ENCODE results near the gene HIGD1A.
A peak's percentile ranks its signal among the peaks of the same experiment; 100 is the strongest.

HIGD1A gene

DNA sequence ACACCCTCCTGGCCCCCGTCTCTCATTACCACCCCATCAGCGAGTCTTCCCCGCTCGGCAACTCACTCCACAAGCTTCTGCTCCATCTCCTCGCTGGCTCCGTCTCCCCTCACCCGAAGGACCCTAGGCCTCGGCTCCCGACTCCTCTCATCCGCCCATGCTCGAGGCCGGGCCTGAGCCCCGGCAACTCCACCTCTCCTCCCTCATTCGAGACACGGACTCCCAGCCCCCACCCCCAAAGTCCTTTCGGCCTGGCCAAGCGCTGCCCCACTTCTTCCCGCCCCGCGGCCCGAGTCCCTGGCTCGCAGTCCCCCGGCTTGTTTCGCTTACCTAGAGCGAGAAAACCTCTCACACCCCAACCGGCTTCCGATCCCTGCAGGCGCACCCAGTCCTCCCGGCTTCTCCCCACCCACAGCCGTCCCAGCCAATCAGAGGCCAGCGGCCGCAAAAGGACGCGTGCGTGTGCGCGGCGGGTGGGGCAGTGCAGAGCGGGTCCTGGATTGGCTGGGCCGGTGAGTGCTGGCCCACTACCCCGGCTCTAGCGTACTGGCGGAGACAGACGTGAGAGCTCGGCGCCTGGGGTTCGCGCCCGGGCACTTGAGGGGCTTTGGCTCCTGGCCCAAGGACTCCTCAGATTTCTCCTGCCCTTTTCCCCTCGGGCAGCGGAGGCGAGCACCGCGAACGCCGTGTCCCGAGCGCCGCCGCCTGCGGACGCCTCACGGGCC, at the start of gene HIGD1A:
TSS of gene HIGD1A (minus strand) at position 385 of the 725 bp plus-strand sequence. CDS start 10,237 bp downstream, outside the sequence.
- TF ChIP-seq, protein P1, sequence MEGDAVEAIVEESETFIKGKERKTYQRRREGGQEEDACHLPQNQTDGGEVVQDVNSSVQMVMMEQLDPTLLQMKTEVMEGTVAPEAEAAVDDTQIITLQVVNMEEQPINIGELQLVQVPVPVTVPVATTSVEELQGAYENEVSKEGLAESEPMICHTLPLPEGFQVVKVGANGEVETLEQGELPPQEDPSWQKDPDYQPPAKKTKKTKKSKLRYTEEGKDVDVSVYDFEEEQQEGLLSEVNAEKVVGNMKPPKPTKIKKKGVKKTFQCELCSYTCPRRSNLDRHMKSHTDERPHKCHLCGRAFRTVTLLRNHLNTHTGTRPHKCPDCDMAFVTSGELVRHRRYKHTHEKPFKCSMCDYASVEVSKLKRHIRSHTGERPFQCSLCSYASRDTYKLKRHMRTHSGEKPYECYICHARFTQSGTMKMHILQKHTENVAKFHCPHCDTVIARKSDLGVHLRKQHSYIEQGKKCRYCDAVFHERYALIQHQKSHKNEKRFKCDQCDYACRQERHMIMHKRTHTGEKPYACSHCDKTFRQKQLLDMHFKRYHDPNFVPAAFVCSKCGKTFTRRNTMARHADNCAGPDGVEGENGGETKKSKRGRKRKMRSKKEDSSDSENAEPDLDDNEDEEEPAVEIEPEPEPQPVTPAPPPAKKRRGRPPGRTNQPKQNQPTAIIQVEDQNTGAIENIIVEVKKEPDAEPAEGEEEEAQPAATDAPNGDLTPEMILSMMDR (IDR thresholded peaks at IDR 0.05; ENCODE audit: low read depth, low read length), result no peak
- peak within 1 kb of the TSS; percentile 85 for H3K4me3 ChIP-seq (ENCODE audit: low read depth, low read length)

DNA sequence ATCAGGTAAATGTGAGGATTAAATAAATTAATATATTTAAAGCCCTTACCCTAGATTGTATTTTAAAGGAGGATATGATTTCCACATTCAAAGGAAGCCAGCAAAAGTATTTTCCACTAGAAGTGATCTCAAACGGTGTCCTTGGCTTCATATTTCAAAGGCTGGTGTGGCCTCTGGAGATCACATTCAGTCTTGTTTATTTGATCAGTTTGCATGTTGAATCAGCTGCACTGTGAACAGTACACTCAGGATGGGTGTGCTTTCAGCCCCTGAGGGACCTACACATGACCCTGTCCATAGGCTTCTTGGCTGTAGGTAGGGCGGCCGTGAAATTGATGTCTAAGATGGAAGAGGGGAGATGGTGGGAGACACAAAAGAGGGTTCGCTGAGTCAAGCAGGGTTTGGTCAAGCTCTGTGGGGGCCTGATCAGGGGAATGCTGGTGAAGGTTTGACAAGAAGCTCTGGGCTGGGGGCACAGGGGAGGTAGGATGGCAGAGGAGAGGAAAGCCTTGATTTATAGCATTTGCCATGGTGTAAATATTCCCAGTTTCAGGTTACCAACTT, 49.5 kb upstream of the HIGD1A start:
- TF ChIP-seq, protein P1 (IDR thresholded peaks at IDR 0.05; ENCODE audit: low read depth, low read length), result no peak
- no peak overlapping the region for H3K4me3 ChIP-seq (ENCODE audit: low read depth, low read length)

- TF ChIP-seq, protein P1 (IDR thresholded peaks at IDR 0.05; ENCODE audit: low read depth, low read length), result no peak
- H3K4me3 ChIP-seq (ENCODE audit: low read depth, low read length), result no peak overlapping the region
Measured at GRCh38 chr3:42853056-42853455, 48.8 kb upstream of the HIGD1A start.

- no peak overlapping the region for H3K4me3 ChIP-seq (ENCODE audit: low read depth, low read length)
- TF ChIP-seq, protein P1 (IDR thresholded peaks at IDR 0.05; ENCODE audit: low read depth, low read length), result no peak
Measured at GRCh38 chr3:42852441-42852840, 48.2 kb upstream of the HIGD1A start.

DNA sequence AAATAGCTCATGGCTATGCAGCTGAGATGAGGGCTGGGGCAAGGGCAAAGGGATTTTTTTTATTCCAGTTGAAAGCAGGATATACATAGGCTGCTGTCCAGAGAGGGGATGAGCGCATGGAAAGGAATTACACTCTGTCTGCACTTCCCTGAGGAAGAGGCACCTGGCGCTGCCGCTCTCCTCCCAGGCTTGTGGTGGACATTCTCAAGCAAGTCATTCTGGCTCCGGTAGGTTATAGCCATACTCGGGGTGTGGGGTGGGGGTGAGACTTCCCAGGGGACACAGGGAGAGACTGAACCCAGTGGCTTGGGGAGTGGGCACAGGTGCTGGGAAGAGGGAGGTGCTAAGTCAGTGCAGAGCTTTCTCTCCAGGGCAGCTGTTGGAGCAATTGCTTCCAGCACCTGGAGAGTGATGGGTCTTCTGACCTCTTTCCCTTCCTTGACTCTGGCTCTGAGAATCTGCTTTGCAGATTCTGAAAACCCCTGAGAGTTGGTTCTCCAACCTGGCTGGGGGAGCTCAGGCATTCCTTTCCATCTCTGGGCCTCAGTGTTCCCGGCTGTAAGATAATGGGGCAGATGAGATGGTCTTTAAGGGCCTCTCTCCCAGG, 47.0 kb upstream of the HIGD1A start:
- H3K4me3 ChIP-seq (ENCODE audit: low read depth, low read length), result no peak overlapping the region
- TF ChIP-seq, protein P1 (IDR thresholded peaks at IDR 0.05; ENCODE audit: low read depth, low read length), result no peak

- H3K4me3 ChIP-seq (ENCODE audit: low read depth, low read length), result no peak overlapping the region
- TF ChIP-seq, protein P1 (IDR thresholded peaks at IDR 0.05; ENCODE audit: low read depth, low read length), result no peak
Measured at GRCh38 chr3:42850263-42850662, 46.0 kb upstream of the HIGD1A start.

DNA sequence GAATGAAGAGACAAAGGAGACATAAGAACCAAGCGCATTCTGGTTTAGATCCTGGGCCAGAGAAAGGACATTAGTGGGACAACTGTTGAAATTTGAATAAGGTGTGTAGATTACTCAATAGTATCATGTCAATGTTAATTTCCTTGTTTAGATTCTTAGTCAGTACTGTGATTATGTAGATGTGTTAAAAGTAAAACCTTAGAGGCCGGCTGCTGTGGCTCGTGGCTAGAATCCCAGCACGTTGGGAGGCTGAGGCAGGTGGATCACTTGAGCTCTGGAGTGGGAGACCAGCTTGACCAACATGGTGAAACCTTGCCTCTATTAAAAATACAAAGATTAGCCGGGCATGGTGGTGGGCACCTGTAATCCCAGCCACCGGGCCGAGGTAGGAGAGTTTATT, 44.7 kb upstream of the HIGD1A start:
- TF ChIP-seq, protein P1 (IDR thresholded peaks at IDR 0.05; ENCODE audit: low read depth, low read length), result no peak
- no peak overlapping the region for H3K4me3 ChIP-seq (ENCODE audit: low read depth, low read length)

All from WI38 (cell line).